Fibroblast of pulmonary artery (primary cell): Measurements from ENCODE around the gene GALNT2.

ENCODE experiments used
- DNase-seq: peaks from one replicate; pipeline ENCODE4 v3.0.0-alpha.2; 2010; ENCODE audit warnings: low read depth
- H3K4me3 ChIP-seq: replicated peaks from 2 replicates; pipeline ENCODE4 v1.5.1; 2011; ENCODE audit warnings: low read depth, mild to moderate bottlenecking, control low read depth, low read length, moderate library complexity
- TF ChIP-seq, protein P1 (sequence below): IDR thresholded peaks from 2 replicates; pipeline ENCODE4 v1.5.1; 2011; ENCODE audit warnings: mild to moderate bottlenecking, control low read depth, low read length, inconsistent platforms; ENCODE audit errors: missing control alignments

Gene GALNT2

DNA sequence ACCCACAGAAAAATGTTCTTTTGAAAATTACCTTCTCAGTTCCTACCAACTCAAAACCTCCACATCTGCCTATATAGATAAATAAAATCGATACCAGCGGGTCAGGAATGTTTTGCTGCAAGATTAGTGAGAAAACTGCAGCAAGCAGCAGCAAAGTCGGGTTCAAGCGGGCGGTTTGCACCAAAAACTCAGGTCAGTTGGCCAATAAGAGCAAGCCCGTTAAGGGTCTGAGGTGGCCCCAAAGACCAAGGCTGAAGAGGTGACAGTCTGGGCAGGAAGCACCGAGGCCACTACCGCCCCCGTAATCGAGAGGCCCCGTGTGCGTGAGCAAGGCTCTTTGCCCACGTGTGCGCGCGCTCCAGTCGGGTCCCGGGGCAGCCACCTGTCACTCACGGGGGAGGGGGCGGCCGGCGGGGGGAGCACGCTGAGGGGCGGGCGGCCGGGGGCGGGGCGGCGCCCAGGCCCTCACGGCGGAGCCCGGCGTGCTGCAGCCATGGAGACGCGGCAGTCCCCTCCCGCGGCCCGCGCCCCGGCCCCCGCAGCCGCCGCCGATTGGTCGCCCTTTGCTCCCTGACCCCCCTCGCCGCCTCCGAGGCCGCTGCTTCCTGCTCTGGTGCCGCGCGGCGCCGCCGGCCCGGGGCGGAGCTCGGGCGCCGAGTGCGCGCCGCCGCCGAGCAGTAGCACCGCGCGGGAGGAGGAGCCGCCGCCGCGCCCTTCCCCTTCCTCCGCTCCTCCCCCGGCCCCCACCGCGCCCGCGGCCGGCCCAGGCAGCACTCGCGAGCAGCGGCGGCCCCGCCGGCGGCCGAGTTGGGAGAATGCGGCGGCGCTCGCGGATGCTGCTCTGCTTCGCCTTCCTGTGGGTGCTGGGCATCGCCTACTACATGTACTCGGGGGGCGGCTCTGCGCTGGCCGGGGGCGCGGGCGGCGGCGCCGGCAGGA is at the start of gene GALNT2:
Gene GALNT2, plus strand, starts transcription at position 773 of the 939 bp plus-strand sequence. Its CDS starts 43 bp downstream, at position 816.
- H3K4me3 ChIP-seq, result peak within 1 kb of the TSS; percentile 86
- DNase-seq, result peak; percentile 82
- TF ChIP-seq, protein P1, sequence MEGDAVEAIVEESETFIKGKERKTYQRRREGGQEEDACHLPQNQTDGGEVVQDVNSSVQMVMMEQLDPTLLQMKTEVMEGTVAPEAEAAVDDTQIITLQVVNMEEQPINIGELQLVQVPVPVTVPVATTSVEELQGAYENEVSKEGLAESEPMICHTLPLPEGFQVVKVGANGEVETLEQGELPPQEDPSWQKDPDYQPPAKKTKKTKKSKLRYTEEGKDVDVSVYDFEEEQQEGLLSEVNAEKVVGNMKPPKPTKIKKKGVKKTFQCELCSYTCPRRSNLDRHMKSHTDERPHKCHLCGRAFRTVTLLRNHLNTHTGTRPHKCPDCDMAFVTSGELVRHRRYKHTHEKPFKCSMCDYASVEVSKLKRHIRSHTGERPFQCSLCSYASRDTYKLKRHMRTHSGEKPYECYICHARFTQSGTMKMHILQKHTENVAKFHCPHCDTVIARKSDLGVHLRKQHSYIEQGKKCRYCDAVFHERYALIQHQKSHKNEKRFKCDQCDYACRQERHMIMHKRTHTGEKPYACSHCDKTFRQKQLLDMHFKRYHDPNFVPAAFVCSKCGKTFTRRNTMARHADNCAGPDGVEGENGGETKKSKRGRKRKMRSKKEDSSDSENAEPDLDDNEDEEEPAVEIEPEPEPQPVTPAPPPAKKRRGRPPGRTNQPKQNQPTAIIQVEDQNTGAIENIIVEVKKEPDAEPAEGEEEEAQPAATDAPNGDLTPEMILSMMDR, result no peak

DNA sequence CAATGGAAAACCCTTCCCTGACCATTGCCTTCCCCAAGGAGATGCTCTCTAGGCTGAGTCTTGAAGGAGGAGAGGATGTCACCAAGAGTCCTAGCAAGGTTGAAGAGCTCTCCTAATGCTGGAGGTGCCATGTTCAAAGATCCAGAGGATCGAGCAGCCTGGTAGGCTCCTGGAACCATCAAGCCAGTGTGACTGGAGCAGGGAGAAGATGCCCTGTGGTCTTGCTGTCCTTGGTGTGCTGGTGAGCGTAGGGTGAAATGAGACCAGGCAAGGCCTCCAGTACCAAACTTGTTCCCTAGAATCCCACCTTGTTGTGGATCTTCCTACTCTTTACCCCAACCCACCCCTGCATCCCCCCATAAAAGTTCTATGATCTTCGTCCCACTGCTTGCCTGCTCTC is 46.6 kb upstream of the GALNT2 start:
- TF ChIP-seq, protein P1, result no peak
- no peak overlapping the region for H3K4me3 ChIP-seq
- no peak for DNase-seq

DNA sequence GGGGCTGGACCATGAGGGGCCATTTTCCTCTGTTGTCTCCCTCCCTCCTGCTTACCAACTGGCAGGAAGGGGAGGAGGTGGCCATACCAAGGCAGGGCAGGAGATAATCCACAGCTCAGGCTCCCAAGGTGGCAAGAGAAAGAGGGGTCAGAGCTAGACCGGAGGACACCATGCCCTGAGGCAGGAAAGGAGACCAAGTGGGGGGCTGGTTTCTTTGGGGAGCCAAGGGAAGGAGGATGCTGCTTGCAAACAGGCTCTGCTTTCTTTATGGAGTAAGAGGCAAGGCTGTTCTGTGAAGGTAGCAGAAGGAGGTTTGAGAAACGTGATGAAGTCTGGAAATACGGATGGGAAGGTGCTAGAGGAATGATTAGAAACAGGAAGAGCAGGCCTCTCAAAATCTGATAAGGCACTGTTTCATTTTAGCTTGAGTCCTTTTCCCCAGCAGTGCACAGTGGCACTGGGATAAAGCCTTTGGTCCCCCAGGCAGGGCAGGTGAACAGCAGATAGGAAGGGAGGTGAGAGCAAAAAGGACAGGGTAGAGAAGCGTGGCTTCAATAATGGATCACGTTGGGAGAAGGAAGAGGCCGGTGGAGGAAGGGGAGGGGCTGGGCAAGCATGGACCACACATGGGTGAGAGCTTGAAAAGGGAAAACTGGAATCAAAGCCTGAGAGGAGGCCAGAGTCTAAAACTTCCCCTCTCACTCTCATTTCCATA is 44.2 kb upstream of the GALNT2 start:
- TF ChIP-seq, protein P1, result no peak
- no peak overlapping the region for H3K4me3 ChIP-seq
- DNase-seq, result no peak

DNA sequence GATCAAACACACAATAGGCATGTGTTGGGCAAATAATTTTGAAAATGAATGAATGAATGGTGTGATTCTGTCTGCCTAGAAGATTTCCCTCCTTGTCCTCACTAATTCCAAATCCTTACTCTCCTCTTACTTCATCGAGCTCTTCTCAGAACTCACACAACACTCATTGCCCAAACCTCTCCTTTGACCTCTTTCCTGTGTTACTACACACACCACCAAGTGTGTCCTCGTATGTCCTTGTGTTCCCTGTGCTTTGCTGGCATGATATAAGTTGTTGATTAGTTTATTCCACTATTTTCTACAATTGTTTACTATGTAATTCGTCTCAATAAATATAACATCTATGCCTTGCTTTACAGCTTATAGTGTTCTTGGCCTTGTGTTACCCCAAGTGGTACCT is 41.4 kb upstream of the GALNT2 start:
- H3K4me3 ChIP-seq, result no peak overlapping the region
- no peak for DNase-seq
- TF ChIP-seq, protein P1, result no peak

DNA sequence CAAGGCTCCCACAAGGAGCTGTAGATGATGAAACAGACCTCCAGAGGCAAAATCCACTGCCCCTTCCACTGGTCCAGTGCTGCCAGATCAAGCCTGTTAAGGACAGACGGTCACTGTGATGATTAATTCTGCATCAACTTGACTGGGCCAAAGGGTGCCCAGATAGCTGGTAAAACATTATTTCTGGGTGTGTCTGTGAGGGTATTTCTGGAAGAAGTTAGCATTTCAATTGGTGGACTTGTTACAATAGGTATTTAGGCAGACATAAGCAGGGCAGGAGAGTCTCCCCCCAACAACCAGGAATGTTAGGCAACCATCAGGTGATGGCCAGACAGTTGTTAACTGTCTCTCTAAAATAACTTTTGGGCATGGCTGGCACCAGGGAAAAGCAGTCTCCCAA is 40.9 kb upstream of the GALNT2 start:
- DNase-seq, result no peak
- TF ChIP-seq, protein P1, result no peak

DNA sequence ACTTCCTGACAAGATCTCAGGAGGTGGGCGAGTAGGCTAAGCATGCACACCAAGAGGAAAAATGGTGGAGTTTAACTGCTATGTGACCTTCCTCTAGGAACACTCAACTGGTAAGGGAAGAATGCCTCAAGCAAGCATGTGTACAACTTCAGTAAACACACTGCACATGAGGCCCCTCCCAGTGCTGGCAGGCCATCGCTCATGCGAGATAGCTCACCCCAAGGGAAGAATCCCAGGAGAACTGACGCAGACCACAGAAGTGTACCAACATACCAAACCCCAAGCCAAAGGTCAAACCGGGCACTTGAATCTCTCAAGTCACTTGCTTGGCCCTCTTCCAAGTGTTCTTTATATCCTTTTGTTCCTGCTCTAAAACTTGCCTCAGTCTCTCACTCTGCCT is 40.5 kb upstream of the GALNT2 start:
- TF ChIP-seq, protein P1, result no peak
- no peak for DNase-seq

More for the DNA sequence above, 40.9 kb upstream of the GALNT2 start:
- no peak overlapping the region for H3K4me3 ChIP-seq

More for the DNA sequence above, 40.5 kb upstream of the GALNT2 start:
- no peak overlapping the region for H3K4me3 ChIP-seq
